ENCODE data around the gene BRINP1. TPM values are rescaled to one million over a fixed set of nuclear protein-coding genes. Genes with fewer than 3 reads are reported as not detected.

BRINP1 gene
- total and polyA plus RNA-seq, 3 donors from 2014 or later = 1.2 to 1.8 (median 1.7) TPM

DNA sequence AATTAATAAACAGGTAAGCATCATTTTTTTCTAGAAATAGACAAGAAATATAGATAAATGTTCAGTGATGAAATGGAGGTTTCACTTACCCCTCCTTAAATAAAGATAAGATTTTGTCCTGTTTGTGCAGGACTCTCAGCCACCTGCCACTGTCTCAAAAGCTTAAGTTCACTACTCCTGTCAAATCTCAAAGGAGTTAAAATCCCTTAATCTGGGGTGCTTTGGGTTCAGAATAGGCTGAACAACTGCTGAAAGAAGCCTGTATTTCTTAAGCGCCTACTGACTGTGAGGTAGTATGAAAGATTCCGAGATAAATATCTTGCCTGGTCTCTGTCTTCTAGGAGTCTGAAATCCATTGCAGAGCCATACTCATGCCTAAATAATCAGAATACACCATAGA lies 3.7 kb upstream of the BRINP1 start:
- no peak for TF ChIP-seq CTCF (IDR thresholded peaks at IDR 0.05)
- TF ChIP-seq POLR2A (IDR thresholded peaks at IDR 0.05) = no peak
- Histone ChIP-seq H3K4me1 (peaks cover 9% of the 10 kb centered on the region), H3K9me3 (no peaks in the 10 kb centered on the region), H3K27me3 (no peaks in the 10 kb centered on the region), H3K27ac (no peak overlapping the region), H3K36me3 (ENCODE audit: low read depth, missing control alignments) (no peaks in the 10 kb centered on the region), H3K4me3 (no peak overlapping the region)
- DNase-seq = no peak
- WGBS, 2 donors = 90 to 97% methylated on average over 2 of the region's 2 CpGs
- intact Hi-C loops (cut with DNase I; ENCODE audit: low total_unique reads) = no loop called here

DNA sequence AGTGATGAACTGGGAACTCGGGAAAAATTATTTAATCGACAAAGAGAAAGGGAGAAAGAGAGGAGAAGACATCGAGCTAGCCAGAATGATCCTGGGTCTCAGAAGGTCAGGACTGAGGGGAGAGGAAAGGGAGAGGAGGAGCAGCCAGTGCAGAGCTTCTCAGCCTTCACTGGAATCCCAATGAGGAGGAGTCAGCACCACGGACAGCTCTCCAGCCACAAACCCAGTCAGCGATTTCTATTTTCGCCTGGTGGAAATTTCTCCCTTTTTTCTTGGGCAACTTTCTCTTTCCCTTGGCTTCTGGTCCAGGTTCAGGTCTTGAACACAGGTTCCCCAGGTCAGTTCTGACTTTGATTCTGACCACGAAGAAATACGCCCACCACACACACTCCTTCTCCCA lies 1.6 kb upstream of the BRINP1 start:
- no peaks in the 10 kb centered on the region for H3K36me3 ChIP-seq (ENCODE audit: low read depth, missing control alignments)
- H3K9me3 ChIP-seq = no peaks in the 10 kb centered on the region
- peaks cover 9% of the 10 kb centered on the region for H3K4me1 ChIP-seq
- no peak overlapping the region for H3K4me3 ChIP-seq
- TF ChIP-seq CTCF (IDR thresholded peaks at IDR 0.05) = no peak
- TF ChIP-seq POLR2A (IDR thresholded peaks at IDR 0.05) = no peak
- no peaks in the 10 kb centered on the region for H3K27me3 ChIP-seq
- DNase-seq = peak; percentile 71
- no peak overlapping the region for H3K27ac ChIP-seq
- intact Hi-C loops (cut with DNase I; ENCODE audit: low total_unique reads) = no loop called here
- WGBS, 2 donors = 1 to 2% methylated on average over 8 of the region's 8 CpGs

DNA sequence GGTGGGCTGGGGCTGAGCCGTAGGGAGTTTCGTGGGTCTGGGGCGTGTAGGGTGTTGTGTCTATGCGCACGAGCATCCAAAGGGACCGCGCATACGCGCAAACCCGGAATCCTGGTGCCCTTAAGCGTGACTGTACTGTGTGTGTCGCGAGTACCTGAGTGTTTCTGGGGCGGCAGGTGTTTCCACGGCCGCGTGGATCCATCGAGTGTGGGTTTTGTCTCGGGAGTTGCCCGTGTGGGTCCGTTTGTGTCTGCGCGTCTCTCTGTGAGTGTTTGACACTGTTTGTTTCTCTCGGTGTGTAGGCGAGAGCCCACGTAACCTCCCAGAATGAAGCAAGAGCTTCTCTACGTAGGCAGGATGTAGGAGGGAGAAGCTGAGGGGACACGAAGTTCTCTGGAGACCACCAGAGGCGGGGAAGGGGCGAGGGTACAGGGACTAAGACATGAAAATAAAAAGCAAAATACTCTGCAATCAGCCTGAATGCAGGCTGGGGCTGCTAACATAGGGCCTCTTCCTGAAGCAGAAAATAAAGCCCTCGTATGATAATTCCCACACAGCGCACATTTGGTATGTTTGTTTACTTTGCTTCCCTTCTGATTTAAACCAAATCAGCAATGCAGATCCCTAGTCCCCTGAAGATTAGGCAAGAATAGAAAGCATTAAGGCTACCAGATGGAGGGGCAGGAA lies 588 bp upstream of the BRINP1 start:
- Histone ChIP-seq H3K27me3 (no peaks in the 10 kb centered on the region), H3K4me1 (peaks cover 9% of the 10 kb centered on the region), H3K27ac (no peak overlapping the region), H3K36me3 (ENCODE audit: low read depth, missing control alignments) (no peaks in the 10 kb centered on the region), H3K9me3 (no peaks in the 10 kb centered on the region), H3K4me3 (peak overlapping the region; percentile 49)
- WGBS, 2 donors = 4 to 6% methylated on average over 20 to 32 of the region's 32 CpGs
- no peak for DNase-seq
- intact Hi-C loops (cut with DNase I; ENCODE audit: low total_unique reads) = no loop called here
- TF ChIP-seq CTCF (IDR thresholded peaks at IDR 0.05) = no peak
- TF ChIP-seq POLR2A (IDR thresholded peaks at IDR 0.05) = no peak

GRCh38 chr9:119368179-119368578 lies 1.1 kb downstream of the BRINP1 start:
- Histone ChIP-seq H3K27me3 (no peaks in the 10 kb centered on the region), H3K4me1 (peaks cover 9% of the 10 kb centered on the region), H3K9me3 (no peaks in the 10 kb centered on the region), H3K4me3 (peak overlapping the region in 1 of 2 donors; percentile 49), H3K36me3 (ENCODE audit: low read depth, missing control alignments) (no peaks in the 10 kb centered on the region), H3K27ac (no peak overlapping the region)
- TF ChIP-seq POLR2A (IDR thresholded peaks at IDR 0.05) (no peak), CTCF (IDR thresholded peaks at IDR 0.05) (no peak)
- intact Hi-C loops (cut with DNase I; ENCODE audit: low total_unique reads) = no loop called here
- WGBS, 2 donors = 0 to 4% methylated on average over 10 of the region's 10 CpGs
- no peak for DNase-seq

DNA sequence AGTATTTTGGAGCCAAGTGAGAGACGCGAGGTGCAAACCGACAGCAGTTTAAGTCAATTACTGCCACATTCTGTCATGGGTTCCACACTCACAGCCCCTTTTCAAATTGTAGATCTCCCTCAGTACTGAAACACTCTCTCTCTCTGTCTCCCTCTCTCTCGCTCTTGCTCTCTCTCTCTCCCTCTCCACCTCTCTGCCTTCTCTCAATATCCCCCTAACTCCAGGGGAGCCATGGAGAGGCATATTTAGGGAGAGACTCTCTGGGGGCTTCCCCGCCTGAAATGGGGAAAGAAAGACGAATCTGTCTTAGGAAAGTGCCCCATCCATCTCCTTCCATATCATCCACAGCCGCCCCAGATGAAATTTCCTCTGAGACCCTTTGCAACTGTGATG lies 1.6 kb downstream of the BRINP1 start:
- Histone ChIP-seq H3K36me3 (ENCODE audit: low read depth, missing control alignments) (no peaks in the 10 kb centered on the region), H3K27me3 (no peaks in the 10 kb centered on the region), H3K27ac (no peak overlapping the region), H3K9me3 (no peaks in the 10 kb centered on the region), H3K4me1 (peaks cover 9% of the 10 kb centered on the region), H3K4me3 (no peak overlapping the region)
- no peak for TF ChIP-seq CTCF (IDR thresholded peaks at IDR 0.05)
- TF ChIP-seq POLR2A (IDR thresholded peaks at IDR 0.05) = no peak
- no peak for DNase-seq
- 27% methylated on average over 7 of the region's 7 CpGs for WGBS, 2 donors
- intact Hi-C loops (cut with DNase I; ENCODE audit: low total_unique reads) = no loop called here
